Measurements from ENCODE around the gene CPEB4.

The CPEB4 gene

DNA sequence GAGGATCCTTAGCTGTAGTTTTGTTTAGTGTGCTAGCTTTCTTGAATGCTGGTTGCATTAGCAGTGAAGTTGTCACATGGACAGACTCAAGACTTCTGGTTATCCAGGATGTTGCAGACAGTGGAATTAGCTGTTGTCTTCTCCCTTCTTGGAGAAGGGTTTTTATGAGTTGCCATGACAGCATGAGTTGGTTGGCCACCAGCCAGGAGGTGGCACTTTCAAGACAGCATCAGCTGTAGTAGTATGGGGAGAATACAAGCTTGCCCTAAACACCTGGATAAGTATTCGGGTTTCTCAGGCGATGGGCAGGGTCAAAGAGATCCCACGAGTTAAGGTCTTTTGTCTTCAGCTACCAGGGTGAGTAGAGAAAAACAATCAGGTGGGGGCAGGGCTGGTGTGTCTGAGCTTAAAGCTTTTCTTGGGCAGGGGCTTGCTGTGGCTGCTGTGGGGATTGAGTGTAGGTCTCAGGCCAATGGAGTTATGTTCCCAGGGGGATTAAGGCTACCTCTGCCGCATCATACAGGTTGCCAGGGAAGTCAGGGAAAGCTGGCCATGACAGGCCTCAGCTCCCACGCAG, 93.1 kb downstream of the CPEB4 start:
- DNase-seq (ENCODE audit: low spot score): no peak

DNA sequence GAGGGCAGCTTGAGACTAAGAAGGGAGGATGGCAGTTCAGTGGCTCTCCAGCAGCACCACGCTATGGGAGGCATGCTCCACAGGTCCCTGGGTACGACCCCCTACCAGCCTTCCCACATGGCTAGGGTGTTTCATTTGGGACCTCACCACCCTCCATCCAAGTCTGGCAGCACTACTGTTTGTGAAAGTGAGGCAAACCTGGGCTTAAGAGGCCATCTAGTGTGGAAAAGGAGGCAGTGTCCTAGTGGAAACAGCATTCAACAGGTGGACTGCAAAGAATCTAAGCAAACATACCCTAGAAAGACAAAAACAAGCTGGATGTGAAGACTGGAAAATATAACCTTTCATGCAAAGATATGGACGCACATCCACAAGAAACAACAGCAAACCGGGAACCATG, 96.1 kb downstream of the CPEB4 start:
- DNase-seq (ENCODE audit: low spot score): no peak

DNA sequence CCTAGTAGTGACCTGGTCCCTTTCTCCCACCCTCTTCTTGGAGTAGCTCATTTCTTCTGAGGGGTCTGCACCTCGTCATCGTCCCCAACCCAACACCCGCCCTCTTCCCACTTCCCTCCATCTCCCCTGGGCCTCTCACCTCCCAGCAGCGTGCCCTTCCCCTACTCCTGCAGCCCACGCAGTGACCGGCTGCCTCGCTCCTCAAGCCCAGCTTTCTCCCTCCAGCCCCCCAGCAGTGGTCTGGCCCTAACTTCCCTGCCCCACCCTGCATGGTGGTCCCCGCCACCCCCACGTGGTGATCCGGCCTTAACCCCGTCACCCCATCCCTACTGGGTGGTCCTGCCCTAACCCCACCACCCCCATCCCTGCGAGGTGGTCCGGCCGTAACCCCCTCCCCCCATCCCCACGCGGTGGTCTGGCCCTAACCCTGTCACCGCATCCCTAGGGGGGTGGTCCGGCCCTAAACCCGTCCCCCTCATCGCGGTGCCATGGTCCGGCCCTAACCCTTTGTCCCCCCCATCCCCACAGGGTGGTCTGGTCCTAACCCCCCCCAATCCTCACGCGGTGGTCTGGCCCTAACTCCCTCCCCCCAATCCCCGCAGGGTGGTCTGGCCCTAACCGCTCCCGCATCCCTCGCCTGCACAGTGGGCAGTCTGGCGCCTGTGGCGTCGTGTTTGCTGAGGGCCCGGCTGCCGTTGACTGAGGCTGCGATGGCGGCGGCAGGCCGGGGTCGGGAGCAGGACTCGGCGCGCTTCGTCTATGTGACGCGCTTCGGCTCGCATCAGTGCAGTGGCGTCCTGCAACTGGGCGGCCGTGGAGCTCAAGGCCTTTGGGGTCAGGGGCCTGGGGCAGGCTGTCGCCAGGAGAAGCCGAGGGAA, 100.6 kb downstream of the CPEB4 start, which contains the start of gene C5orf47:
Gene C5orf47, plus strand, starts transcription at position 617 of the 878 bp plus-strand sequence. Its CDS starts 94 bp downstream, at position 711.
- DNase-seq (ENCODE audit: low spot score): no peak

DNA sequence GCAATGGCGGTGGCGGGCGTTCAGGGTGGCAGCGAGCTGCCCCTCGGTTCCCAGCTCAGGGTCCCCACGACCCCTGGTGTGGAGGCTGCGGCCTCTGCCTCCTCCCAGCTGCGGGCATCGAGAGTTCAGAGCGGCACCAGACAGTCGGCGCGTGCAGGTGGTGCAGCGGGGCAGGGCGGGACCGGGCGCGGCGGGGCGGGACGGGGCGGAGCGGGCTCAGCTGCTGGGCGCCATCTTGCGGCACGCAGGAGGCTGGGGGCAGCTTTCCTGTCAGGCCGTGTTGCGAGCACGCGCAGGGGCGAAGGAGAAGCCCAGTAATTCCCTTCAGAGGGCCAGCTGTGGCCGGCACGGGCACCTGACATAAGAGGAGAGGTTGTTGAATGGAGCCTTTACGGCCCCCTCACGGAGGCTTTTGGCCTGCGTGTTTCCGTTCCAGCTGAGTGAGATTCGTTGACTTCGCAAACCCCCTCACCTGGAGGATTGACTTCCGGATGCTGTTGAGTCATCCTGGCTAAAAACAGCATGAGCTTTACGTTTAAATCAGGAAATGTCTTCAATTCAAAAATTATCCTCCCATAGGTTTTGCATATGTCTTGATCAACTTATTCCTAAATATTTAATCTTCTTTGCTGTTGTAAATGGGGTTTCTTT, 101.4 kb downstream of the CPEB4 start:
- DNase-seq (ENCODE audit: low spot score): no peak

DNA sequence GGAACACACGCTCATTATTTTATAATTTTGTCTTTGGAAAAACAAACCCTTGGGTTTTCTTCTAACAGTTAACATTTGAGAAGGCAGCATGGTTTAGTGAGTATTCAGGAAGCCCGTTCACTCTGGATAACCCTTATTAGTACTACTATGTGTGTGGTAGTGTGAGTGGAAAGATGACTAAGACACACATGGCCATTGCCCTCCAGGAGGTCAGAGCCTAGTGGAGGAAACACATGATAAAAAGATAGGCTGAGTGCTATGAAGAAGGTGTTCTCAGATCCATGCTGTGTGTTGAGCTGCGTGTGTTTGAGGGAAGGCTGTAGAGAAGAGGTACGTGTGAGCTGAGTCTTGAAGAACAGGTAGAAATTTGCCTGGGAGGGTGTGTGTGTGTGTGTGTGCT, 109.2 kb downstream of the CPEB4 start:
- DNase-seq (ENCODE audit: low spot score): no peak

DNA sequence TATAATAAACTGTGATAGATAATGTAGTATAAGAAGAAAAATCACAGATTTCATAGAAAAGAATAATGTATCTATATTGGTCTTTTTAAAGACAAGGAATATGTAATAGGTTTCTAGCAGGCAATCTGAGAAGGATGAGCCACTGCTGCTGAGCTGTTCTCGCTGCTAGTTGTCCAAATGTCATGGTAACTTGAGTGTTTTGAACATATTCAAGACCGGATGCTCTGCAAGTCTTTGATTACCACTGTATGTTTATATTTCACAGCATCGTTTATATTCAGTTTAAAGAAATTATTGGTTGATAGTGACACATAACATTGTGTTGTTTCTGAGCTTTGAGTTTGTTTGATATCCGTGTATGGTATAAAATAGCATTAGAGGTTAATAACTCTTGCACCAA, 110.4 kb downstream of the CPEB4 start:
- DNase-seq (ENCODE audit: low spot score): no peak

DNA sequence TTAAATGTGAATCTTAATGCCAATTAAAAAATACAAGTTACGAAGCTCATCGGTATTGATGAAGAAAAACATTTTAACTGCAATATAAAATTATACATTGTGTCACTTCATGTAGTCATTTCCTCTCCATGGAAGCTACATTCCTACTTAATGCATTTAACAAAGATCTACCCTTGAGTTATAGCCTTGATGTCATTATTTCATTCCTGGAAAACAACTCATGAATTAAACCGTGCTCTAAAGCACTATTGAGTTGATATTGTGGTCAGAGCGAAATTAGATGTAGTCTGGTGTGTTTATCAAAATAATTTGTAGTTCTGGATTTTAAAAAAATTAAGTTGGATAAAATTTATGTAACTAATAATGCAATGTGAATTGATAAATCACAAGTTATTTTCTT, 111.9 kb downstream of the CPEB4 start:
- no peak for DNase-seq (ENCODE audit: low spot score)

DNA sequence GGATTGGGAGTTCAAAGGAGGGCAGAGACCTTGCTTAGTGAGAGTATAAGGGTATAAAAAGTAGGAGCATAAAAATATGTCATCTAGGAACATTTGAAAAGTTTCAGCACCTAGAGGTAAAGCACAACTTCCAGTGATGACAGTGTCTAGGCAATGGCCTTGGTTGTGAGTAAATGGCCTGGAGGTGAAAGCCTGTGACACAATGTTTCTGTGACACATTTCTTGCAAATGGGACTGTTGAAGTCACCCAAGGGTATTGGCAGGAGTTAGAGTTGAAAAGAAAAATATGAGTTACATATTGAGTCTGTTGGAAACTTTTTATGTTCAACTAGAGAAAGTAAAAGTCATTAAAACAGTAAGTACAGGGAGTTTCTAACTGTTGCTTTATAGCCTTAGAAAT, 115.6 kb downstream of the CPEB4 start:
- no peak for DNase-seq (ENCODE audit: low spot score)

DNA sequence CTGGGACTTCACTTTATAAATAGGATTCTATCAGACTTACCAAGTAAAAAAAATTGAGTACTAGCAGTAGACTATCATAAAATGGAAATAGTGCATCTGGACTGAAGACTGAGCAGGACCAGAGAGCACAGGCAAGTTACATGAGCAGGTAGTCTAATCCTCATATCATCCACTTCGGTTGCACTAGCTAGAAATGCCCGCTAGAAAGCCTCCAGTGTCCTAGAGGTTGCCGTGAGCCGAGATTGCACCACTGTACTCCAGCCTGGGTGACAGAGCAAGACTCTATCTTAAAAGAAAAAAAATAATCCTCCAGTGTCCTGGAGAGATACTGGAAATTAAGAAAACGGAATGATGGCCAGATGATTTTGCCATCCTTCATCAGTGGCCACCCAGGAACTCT, 120.8 kb downstream of the CPEB4 start:
- DNase-seq (ENCODE audit: low spot score): no peak

DNA sequence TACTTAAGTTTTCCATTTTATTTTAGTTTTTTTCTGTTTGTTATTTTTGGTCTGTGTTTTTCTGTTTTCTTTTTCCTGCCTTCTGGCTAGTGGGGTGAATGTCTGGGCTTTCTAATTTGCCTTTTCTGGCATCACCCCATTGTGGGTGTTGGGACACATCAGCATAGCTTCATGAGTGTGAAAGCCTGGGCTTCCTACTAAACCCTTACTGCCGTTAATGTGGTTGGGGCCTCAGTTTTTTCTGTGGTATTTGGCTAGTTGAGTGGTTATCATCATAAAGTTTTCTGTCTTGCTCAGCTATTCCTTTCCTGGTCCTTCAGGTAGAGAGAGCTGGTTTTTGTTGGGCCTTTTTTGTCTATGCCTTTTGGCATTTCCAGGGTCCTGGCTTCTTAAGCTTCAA, 122.2 kb downstream of the CPEB4 start:
- DNase-seq (ENCODE audit: low spot score): no peak

DNA sequence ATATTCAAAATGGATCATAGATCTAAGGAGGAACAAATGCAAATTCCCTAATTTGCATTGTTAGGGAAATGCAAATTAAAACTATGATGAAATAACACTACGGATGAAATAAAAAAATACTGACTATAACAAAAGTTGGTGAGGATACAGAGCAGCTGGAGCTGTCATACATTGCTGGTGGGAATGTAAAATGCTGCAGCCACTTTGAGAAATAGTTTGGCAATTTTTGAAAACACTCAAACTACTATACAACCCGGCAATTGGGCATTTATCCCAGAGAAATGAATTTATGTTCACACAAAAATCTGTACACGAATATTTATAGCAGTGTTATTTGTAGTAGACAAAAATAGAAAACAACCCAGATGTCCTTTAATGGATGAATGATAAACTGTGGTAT, 123.3 kb downstream of the CPEB4 start:
- no peak for DNase-seq (ENCODE audit: low spot score)
